AG10803 (cell line): Measurements from ENCODE around the gene MPV17.

Experiments used
- DNase-seq: peaks from one replicate; pipeline ENCODE4 v3.0.0; 2010; ENCODE audit warnings: low read depth
- H3K4me3 ChIP-seq: 2 replicates; pipeline ENCODE4 v1.5.1; 2011; ENCODE audit warnings: mild to moderate bottlenecking, low read length, control low read depth
- TF ChIP-seq, protein P1 (sequence below): conservative IDR thresholded peaks from 2 replicates; pipeline ENCODE4 v1.5.1; 2011; ENCODE audit warnings: mild to moderate bottlenecking, low read length, control low read depth, inconsistent platforms

The MPV17 gene

DNA sequence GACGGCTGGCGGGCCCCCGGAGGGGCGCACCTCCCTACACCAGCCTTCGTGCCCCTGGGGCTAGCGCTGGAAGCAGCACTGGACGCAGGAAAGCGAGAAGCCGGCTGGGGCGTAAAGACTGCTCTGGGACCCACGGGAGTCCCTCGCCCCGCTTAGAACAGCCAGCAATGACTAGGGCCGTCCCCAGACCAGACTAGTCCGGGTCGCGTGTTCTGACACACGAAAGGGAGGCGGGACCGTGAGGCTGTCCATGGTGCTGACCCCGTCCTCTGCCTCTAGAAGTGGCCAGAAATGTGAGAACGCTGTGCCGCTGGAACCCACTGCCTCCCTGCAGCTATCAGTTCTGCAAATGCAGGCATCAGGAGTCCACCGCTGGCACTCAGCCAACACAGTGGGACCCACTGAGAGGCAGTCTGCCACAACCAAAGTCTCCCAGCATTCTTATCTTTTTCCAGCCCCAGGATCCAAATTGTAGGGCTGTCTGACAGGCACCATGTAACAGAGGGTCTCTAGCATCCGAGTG lies 14.5 kb downstream of the MPV17 start, which contains the start of gene UCN:
TSS of gene UCN (minus strand) at position 87 of the 523 bp plus-strand sequence. CDS start 550 bp downstream, outside the sequence.
- no peak within 1 kb of the TSS for H3K4me3 ChIP-seq
- DNase-seq: peak; percentile 11
- TF ChIP-seq, protein P1, sequence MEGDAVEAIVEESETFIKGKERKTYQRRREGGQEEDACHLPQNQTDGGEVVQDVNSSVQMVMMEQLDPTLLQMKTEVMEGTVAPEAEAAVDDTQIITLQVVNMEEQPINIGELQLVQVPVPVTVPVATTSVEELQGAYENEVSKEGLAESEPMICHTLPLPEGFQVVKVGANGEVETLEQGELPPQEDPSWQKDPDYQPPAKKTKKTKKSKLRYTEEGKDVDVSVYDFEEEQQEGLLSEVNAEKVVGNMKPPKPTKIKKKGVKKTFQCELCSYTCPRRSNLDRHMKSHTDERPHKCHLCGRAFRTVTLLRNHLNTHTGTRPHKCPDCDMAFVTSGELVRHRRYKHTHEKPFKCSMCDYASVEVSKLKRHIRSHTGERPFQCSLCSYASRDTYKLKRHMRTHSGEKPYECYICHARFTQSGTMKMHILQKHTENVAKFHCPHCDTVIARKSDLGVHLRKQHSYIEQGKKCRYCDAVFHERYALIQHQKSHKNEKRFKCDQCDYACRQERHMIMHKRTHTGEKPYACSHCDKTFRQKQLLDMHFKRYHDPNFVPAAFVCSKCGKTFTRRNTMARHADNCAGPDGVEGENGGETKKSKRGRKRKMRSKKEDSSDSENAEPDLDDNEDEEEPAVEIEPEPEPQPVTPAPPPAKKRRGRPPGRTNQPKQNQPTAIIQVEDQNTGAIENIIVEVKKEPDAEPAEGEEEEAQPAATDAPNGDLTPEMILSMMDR: no peak

DNA sequence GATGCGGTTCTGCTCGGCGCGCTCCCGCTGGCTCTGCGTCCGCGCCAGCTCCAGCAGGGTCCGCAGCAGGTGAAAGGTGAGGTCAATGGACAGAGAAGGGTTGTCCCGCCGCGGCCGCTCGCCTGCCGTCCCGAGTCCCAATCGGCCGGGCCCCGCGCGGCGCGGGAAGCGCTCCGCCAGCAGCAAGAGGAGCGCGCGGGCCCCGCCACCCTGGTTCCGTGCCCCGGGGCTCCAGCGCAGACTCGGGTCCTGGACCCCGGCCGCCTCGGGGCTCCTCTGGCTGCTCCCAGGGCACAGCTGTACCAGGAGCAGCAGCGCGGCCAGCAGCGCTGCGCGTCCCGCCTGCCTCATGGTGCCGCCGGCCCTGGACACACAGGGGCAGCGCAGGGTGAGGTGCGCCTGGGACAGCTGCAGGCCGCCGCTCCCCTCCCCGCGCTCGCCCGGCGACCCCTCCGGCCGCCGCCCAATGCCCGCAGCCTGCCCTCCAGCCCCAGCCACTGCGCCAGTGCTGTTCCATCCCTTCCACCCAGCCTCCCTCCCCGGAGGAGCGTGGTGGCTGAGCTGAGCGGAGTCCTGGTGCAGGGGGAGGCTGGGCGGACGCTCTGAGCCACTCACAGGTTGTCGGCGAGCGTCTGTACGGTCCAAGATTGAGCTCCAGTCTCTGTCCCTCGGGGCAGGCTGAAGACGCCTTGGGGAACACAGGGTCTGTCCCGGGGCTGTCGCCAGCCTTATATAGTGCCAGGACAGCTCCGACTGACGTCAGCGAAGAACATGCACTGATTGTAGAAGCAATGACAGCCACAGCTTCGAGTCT lies 15.1 kb downstream of the MPV17 start:
- no peak overlapping the region for H3K4me3 ChIP-seq
- TF ChIP-seq, protein P1: no peak
- DNase-seq: no peak

DNA sequence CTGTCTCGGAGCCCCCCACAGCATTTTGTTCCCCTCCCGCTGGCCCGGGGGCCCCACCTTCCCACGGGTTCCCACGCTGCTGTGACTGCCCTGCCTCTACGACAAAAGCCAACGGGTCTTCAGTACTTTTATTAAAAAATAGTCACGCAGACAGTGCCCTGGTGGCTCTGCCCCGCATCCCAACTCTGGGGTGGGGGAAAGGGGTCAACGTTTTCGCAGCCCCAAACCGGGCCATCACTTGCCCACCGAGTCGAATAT lies 15.7 kb downstream of the MPV17 start:
- H3K4me3 ChIP-seq: no peak overlapping the region
- DNase-seq: no peak
- TF ChIP-seq, protein P1: no peak

DNA sequence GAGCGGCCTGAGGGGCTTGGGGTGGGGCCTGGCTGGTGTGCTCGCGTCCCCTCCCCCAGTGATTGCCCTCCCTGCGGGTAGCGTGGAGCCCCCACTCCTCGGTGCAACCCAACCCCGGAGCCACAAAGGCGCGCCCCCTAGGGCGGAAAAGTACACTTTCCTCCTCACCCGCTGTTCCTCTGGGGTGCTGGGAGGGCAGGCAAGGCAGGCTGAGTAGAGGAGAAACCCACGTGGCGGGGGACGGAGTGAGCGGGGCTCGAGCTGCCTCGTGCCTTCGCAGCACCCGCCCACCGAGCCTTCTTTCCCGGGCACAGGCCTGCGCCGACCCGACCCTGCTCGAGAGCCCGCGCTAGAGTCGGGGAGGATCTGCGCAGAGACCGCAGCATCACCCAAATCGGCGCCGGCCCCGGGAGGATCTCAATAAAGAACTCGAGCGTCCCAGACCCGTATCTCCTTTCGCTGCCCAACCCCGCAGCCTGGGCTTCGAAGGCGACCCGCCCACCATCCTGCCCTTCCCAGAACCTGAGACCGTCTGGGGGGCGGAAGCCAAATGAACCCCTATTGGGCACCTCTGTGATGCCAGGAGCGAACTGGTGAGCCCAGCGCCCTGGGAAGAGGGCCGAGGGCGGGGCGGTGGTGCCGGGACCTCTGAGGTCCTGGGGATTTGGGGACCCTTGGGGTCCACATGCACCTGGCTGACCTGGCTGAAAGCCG lies 16.2 kb downstream of the MPV17 start:
- H3K4me3 ChIP-seq: no peak overlapping the region
- TF ChIP-seq, protein P1: no peak
- DNase-seq: no peak

DNA sequence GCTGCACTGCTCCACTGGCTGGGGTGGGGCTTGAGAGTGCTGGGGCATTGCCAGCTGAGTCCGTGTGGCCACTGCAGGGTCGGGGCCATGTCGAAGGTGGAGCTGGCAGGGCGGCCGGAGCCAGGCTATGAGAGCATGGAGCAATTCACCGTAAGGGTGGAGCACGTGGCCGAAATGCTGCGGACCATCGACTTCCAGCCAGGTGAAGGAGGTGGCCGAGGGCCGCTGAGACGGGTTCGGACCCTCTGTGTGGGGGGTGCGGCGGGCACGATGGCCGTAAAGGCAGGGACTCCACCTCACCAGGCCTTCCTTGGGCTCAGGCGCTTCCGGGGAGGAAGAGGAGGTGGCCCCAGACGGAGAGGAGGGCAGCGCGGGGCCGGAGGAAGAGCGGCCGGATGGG lies 16.8 kb downstream of the MPV17 start:
- TF ChIP-seq, protein P1: no peak
- no peak for DNase-seq
- H3K4me3 ChIP-seq: no peak overlapping the region

DNA sequence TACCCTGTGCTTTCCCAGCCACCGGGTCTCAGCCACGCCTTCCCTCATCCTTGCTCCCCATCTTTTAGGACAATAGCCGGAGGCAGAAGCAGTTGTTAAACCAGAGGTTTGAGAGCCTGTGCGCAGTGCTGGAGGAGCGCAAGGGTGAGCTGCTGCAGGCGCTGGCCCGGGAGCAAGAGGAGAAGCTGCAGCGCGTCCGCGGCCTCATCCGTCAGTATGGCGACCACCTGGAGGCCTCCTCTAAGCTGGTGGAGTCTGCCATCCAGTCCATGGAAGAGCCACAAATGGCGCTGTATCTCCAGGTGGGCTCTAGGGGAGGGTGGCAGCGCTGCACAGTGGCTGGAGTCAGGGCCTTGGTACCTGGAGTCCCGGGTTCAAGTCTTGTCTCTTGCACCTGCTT lies 17.4 kb downstream of the MPV17 start:
- DNase-seq: no peak
- TF ChIP-seq, protein P1: no peak
- no peak overlapping the region for H3K4me3 ChIP-seq
